Measurements from ENCODE around the gene LRFN4. TPM values are rescaled to one million over a fixed set of nuclear protein-coding genes. Genes with fewer than 3 reads are reported as not detected.
A peak's percentile ranks its signal among the peaks of the same experiment; 100 is the strongest.

The LRFN4 gene
- total RNA-seq, 1 donor from 2014 or later, result 36.2 TPM

DNA sequence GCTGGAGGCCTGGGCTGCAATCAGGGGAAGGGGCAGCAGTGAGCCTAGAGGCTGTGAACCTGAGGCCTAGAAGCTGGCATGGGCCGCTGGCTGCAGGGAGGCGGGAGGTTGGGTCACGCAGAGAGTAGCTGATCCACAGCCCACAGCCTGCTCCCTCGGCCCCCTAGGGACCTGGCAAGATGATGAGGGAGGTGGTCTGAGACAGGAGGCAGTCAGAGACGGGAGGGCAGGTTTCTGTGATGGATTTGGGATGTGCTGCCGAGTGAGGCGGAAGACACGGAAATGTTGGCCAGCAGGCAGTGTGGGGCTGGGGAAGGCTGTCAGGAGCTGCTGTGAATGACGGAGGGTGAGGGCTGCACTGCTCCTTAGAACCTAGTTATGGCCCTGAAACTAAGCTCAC is 22.7 kb downstream of the LRFN4 start:
- peaks cover 44% of the 10 kb centered on the region for H3K4me1 Mint-ChIP-seq
- no peak overlapping the region for H3K4me3 Mint-ChIP-seq
- no peak for DNase-seq (ENCODE audit: low read depth, low spot score)
- TF ChIP-seq, protein P1, sequence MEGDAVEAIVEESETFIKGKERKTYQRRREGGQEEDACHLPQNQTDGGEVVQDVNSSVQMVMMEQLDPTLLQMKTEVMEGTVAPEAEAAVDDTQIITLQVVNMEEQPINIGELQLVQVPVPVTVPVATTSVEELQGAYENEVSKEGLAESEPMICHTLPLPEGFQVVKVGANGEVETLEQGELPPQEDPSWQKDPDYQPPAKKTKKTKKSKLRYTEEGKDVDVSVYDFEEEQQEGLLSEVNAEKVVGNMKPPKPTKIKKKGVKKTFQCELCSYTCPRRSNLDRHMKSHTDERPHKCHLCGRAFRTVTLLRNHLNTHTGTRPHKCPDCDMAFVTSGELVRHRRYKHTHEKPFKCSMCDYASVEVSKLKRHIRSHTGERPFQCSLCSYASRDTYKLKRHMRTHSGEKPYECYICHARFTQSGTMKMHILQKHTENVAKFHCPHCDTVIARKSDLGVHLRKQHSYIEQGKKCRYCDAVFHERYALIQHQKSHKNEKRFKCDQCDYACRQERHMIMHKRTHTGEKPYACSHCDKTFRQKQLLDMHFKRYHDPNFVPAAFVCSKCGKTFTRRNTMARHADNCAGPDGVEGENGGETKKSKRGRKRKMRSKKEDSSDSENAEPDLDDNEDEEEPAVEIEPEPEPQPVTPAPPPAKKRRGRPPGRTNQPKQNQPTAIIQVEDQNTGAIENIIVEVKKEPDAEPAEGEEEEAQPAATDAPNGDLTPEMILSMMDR (conservative IDR thresholded peaks at IDR 0.05), result no peak
- H3K27me3 Mint-ChIP-seq (ENCODE audit: low read depth), result no peaks in the 10 kb centered on the region
- H3K9me3 Mint-ChIP-seq, result no peaks in the 10 kb centered on the region
- no peaks in the 10 kb centered on the region for H3K36me3 Mint-ChIP-seq (ENCODE audit: low read depth)
- no peak overlapping the region for H3K27ac Mint-ChIP-seq (ENCODE audit: unreplicated experiment)

GRCh38 chr11:66879999-66880398 is 23.1 kb downstream of the LRFN4 start:
- Mint-ChIP-seq H3K4me1 (peaks cover 41% of the 10 kb centered on the region), H3K9me3 (no peaks in the 10 kb centered on the region), H3K36me3 (ENCODE audit: low read depth) (no peaks in the 10 kb centered on the region), H3K27me3 (ENCODE audit: low read depth) (no peaks in the 10 kb centered on the region), H3K4me3 (no peak overlapping the region), H3K27ac (ENCODE audit: unreplicated experiment) (no peak overlapping the region)
- TF ChIP-seq, protein P1 (conservative IDR thresholded peaks at IDR 0.05), result no peak
- DNase-seq (ENCODE audit: low read depth, low spot score), result no peak

DNA sequence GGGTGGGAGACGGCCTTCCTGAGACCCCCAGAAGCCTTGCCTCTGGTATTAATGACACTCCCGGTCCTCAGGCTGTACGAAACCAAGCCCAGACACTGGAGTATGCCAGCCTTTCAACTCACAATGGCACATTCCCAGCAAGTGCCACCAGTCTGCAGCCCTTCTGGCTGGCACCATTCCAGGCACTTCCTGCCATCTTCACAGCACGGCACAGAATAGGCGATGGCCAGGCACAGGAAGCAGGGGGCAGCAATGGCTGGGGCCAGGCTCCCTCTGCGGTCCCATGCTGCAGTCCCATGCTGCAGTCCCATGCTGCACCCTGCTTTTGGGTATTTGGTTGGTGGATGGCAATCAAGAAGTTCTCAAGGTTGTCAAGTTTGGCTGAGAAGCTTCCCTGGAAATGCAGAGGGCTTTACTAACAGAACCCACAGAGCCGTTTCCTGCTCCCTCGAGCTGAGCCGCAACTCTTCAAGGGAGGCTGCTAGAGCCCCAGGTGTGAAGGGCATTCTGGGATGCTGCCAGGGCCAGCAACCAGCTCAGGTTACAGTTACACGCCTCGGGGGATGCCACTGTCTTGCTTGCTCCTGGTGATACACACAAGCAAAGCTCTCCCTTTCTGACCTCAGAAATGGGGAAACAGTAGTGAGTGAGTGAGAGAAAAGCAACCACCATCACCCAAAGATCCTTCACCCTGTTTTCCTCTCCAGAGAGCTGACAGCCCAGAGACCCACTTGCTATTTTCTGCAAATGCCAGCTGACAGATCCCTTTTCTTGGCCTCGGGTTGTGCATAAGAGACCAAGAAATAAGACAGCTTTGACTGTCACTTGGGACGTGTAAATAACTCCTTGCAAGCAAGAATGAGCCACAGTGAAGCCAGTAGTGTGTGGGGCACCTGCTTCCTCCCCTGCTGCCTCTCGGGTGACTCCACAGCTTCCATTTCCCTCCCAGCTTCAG is 23.9 kb downstream of the LRFN4 start:
- Mint-ChIP-seq H3K27ac (ENCODE audit: unreplicated experiment) (no peak overlapping the region), H3K4me3 (no peak overlapping the region), H3K36me3 (ENCODE audit: low read depth) (no peaks in the 10 kb centered on the region), H3K4me1 (peaks cover 33% of the 10 kb centered on the region), H3K9me3 (no peaks in the 10 kb centered on the region), H3K27me3 (ENCODE audit: low read depth) (no peaks in the 10 kb centered on the region)
- TF ChIP-seq, protein P1 (conservative IDR thresholded peaks at IDR 0.05), result no peak
- no peak for DNase-seq (ENCODE audit: low read depth, low spot score)

- TF ChIP-seq, protein P1 (conservative IDR thresholded peaks at IDR 0.05), result no peak
- H3K27ac Mint-ChIP-seq (ENCODE audit: unreplicated experiment), result no peak overlapping the region
- DNase-seq (ENCODE audit: low read depth, low spot score), result no peak
- no peak overlapping the region for H3K4me3 Mint-ChIP-seq
- peaks cover 26% of the 10 kb centered on the region for H3K4me1 Mint-ChIP-seq
- H3K36me3 Mint-ChIP-seq (ENCODE audit: low read depth), result no peaks in the 10 kb centered on the region
- H3K27me3 Mint-ChIP-seq (ENCODE audit: low read depth), result no peaks in the 10 kb centered on the region
- H3K9me3 Mint-ChIP-seq, result no peaks in the 10 kb centered on the region
Measured at GRCh38 chr11:66881451-66881835, 24.6 kb downstream of the LRFN4 start.

GRCh38 chr11:66881927-66882452 is 25.1 kb downstream of the LRFN4 start:
- peak overlapping the region; percentile 84 for H3K27ac Mint-ChIP-seq (ENCODE audit: unreplicated experiment)
- TF ChIP-seq, protein P1 (conservative IDR thresholded peaks at IDR 0.05), result no peak
- no peaks in the 10 kb centered on the region for H3K27me3 Mint-ChIP-seq (ENCODE audit: low read depth)
- peaks cover 23% of the 10 kb centered on the region for H3K4me1 Mint-ChIP-seq
- H3K9me3 Mint-ChIP-seq, result no peaks in the 10 kb centered on the region
- H3K36me3 Mint-ChIP-seq (ENCODE audit: low read depth), result no peaks in the 10 kb centered on the region
- no peak overlapping the region for H3K4me3 Mint-ChIP-seq
- DNase-seq (ENCODE audit: low read depth, low spot score), result no peak

Data from neural crest cell (in vitro differentiated cells).